Stimulated activated CD4-positive, alpha-beta T cell treated with anti-CD3 and anti-CD28 coated beads, Interleukin-1b, Interleukin-23, amount 100 ng/mL, for 4 hours (primary cell): ENCODE data around the gene TST.

Experiments
- DNase-seq, 2 donors: peaks; one replicate each; pipeline ENCODE4 v3.0.0-alpha.2; 2020; ENCODE audit warnings: low read depth in 2 of 2

Gene TST

GRCh38 chr22:37019309-37020191 is at the start of gene TST, which contains the start of gene MPST:
TST (minus strand) TSS chr22:37019447; CDS start chr22:37018732, 715 bp downstream.
MPST (plus strand) TSS chr22:37019742; CDS start chr22:37019837, 95 bp downstream.
- DNase-seq, result peak in 1 of 2 donors; percentile 31

GRCh38 chr22:37068859-37069258 is 49.6 kb upstream of the TST start:
- no peak for DNase-seq

GRCh38 chr22:37067428-37067827 is 48.2 kb upstream of the TST start:
- DNase-seq, result no peak

- no peak for DNase-seq
These were observed 46.7 kb upstream of the TST start for GRCh38 chr22:37065961-37066360.

- no peak for DNase-seq
These were observed 45.9 kb upstream of the TST start for GRCh38 chr22:37065180-37065579.

GRCh38 chr22:37064553-37064952 is 45.3 kb upstream of the TST start:
- no peak for DNase-seq

- DNase-seq, result no peak
These were observed 44.5 kb upstream of the TST start for GRCh38 chr22:37063431-37064420.

GRCh38 chr22:37062702-37063381 is 43.6 kb upstream of the TST start:
- no peak for DNase-seq

GRCh38 chr22:37062376-37062675 is 43.1 kb upstream of the TST start:
- no peak for DNase-seq

GRCh38 chr22:37061611-37062375 is 42.5 kb upstream of the TST start:
- no peak for DNase-seq

- DNase-seq, result peak in 1 of 2 donors; percentile 33
These were observed 41.8 kb upstream of the TST start for GRCh38 chr22:37060801-37061610.

GRCh38 chr22:37059876-37060449 is 40.7 kb upstream of the TST start:
- DNase-seq, result no peak

- no peak for DNase-seq
These were observed 39.9 kb upstream of the TST start for GRCh38 chr22:37058917-37059701.

- no peak for DNase-seq
These were observed 38.7 kb upstream of the TST start for GRCh38 chr22:37057796-37058510.

GRCh38 chr22:37057226-37057625 is 38.0 kb upstream of the TST start:
- no peak for DNase-seq

- no peak for DNase-seq
These were observed 37.0 kb upstream of the TST start for GRCh38 chr22:37056246-37056645.

- DNase-seq, result no peak
These were observed 35.5 kb upstream of the TST start for GRCh38 chr22:37054600-37055365.

- DNase-seq, result no peak
These were observed 34.8 kb upstream of the TST start for GRCh38 chr22:37054056-37054395.
